ENCODE data around the gene ACR. TPM values are rescaled to one million over a fixed set of nuclear protein-coding genes. Genes with fewer than 3 reads are reported as not detected.
"Not testable (repeated sequence)": the region's sequence is repeated elsewhere in the genome, so short reads cannot be mapped to it uniquely, and the experiment has no call there.

Gene ACR
- total RNA-seq, 3 donors from 2014 or later, result 0.41 to 1.4 (median 0.43) TPM

DNA sequence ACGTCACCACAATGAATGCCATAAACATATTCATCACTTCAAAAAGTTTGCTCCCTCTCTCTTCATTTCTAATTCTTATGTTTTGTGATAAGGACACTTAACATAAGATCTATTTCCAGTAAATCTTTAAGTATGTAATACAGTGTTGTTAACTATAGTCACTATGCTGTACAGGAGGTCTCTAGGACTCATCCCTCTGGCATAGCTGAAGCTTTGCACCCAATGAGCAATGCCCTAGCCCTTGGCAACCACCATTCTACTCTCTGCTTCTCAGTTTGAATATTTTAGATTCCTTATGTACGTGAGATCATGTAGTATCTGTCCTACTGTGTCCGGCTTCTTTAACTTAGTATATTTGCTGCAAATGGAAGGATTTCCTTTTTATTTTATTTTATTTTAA is 26.3 kb downstream of the ACR start:
- intact Hi-C loops (cut with DNase I, micrococcal nuclease); DNase-seq; ATAC-seq; H3K9me3 ChIP-seq; H3K36me3 ChIP-seq (ENCODE audit: low read depth); H3K4me1 ChIP-seq (ENCODE audit: low read depth); H3K4me3 ChIP-seq: not testable (repeated sequence)

- intact Hi-C loops (cut with DNase I, micrococcal nuclease); H3K36me3 ChIP-seq (ENCODE audit: low read depth); H3K9me3 ChIP-seq; H3K4me1 ChIP-seq (ENCODE audit: low read depth); H3K4me3 ChIP-seq: not testable (repeated sequence)
- ATAC-seq, result peak; percentile 86
- peak; percentile 44 to 54 (median 47) for DNase-seq
Measured at GRCh38 chr22:50775132-50775531, 37.1 kb downstream of the ACR start.

GRCh38 chr22:50777631-50778030 is 39.6 kb downstream of the ACR start:
- H3K36me3 ChIP-seq (ENCODE audit: low read depth); H3K4me1 ChIP-seq (ENCODE audit: low read depth); ATAC-seq; H3K4me3 ChIP-seq; H3K9me3 ChIP-seq; intact Hi-C loops (cut with DNase I, micrococcal nuclease); DNase-seq: not testable (repeated sequence)

DNA sequence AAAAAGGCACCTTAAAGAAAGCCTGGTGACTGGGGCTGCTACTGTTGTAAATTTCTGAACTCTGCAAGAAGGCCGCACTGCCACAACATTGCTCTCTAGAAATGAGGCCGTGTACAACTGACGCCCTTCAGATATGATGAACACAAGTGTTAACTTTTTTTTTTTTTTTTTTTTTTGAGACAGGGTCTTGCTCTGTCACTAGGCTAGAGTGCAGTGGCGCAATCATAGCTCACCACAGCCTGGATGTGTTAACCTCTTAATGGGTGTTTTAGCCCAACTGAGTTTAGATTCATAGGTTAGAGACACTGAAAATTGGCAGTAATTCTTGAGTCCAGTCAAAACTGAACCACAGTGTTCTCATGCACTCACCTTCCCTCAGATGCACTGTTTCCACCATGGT is 42.2 kb downstream of the ACR start:
- DNase-seq; ATAC-seq; H3K9me3 ChIP-seq; H3K4me1 ChIP-seq (ENCODE audit: low read depth); intact Hi-C loops (cut with DNase I, micrococcal nuclease); H3K4me3 ChIP-seq; H3K36me3 ChIP-seq (ENCODE audit: low read depth): not testable (repeated sequence)

DNA sequence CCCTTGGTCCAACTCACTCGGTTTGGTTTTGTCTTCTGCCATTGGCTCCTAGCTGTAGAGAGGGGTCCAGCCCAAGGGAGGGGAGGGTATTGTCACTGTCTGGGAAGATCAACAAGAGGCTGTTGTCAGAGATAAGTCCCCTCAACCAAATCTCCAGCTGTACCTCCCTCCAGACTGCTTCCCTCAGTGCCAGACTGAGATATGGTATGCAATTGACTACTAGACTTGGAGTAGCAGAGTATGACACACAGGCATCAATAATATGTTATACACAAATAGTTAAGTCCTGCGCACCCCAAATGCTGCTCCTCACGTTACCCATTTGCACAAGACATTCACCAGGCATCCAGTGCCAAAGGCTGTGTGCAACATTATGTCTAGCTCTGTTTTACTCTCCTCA is 44.2 kb downstream of the ACR start:
- H3K36me3 ChIP-seq (ENCODE audit: low read depth); ATAC-seq; H3K4me3 ChIP-seq; H3K4me1 ChIP-seq (ENCODE audit: low read depth); intact Hi-C loops (cut with DNase I, micrococcal nuclease); DNase-seq; H3K9me3 ChIP-seq: not testable (repeated sequence)

GRCh38 chr22:50783033-50783879 is 45.3 kb downstream of the ACR start, which contains the start of gene RABL2B:
Gene RABL2B, minus strand, starts transcription at chr22:50783636. Its CDS starts 1,342 bp downstream, at chr22:50782294.
- H3K4me3 ChIP-seq; H3K4me1 ChIP-seq (ENCODE audit: low read depth); H3K36me3 ChIP-seq (ENCODE audit: low read depth); intact Hi-C loops (cut with DNase I, micrococcal nuclease); H3K9me3 ChIP-seq: not testable (repeated sequence)
- peak; percentile 91 to 95 (median 95) for DNase-seq
- peak; percentile 99 for ATAC-seq

GRCh38 chr22:50783880-50784276 is 45.9 kb downstream of the ACR start:
- H3K9me3 ChIP-seq; intact Hi-C loops (cut with DNase I, micrococcal nuclease); H3K4me1 ChIP-seq (ENCODE audit: low read depth); H3K4me3 ChIP-seq; H3K36me3 ChIP-seq (ENCODE audit: low read depth): not testable (repeated sequence)
- ATAC-seq (peak; percentile 26), DNase-seq (peak in 2 of 3 donors; percentile 18 to 29)

DNA sequence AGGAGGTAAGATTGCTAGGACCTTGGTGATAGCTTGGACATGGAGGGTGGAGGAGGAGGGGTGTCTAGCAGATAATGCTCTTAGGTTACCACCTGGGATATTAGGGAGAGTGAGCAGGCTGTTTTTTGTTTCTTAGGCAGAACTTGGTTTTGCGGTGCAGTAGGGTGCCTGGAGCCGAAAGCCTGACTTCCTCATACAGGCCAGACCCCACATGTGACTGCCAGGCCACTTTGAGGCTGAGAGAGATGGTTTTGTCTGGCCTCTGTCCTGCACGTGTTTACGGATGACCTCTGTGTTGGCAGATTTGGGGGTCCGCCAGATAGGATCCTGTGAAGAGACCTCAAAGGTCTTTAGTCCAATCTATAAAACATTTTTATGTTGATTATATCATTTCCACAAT is 47.3 kb downstream of the ACR start:
- peak in 1 of 3 donors; percentile 35 for DNase-seq
- H3K36me3 ChIP-seq (ENCODE audit: low read depth); H3K9me3 ChIP-seq; intact Hi-C loops (cut with DNase I, micrococcal nuclease); ATAC-seq; H3K4me1 ChIP-seq (ENCODE audit: low read depth); H3K4me3 ChIP-seq: not testable (repeated sequence)

DNA sequence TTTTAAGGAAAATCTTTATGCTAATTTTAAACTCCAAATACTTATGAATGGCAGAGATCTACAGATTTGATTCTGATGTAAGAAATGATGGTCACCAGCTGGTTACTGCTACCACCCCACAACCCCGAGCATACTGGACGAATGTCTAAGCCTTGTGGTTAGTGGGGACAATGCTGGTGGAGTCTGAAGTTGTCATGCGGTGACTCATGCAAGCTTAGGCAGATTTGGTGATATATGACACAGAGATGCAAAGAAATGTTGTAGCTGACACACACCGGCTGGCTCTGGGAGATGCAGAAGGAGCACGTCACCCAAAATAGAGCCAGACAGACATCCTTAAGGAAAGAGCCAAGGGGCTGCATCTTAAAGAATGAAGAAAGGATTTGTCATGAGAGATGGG is 48.9 kb downstream of the ACR start:
- H3K4me3 ChIP-seq; H3K9me3 ChIP-seq; H3K4me1 ChIP-seq (ENCODE audit: low read depth); DNase-seq; ATAC-seq; H3K36me3 ChIP-seq (ENCODE audit: low read depth); intact Hi-C loops (cut with DNase I, micrococcal nuclease): not testable (repeated sequence)

Other genes with a start within 250 kb of the ACR start
- 10 to 100 TPM; 57.8 to 66.4 (median 60.7) TPM for gene LMF2, start 230.5 kb upstream of the ACR start, total RNA-seq
- 10 to 100 TPM; 32.1 to 41.2 (median 34.0) TPM for gene NCAPH2, start 230.0 kb upstream of the ACR start, total RNA-seq
- 10 to 100 TPM in 1 of 3 donors, 1 to 10 TPM in 1, not detected in 1; 5.4 to 14.6 TPM for gene SCO2, start 212.6 kb upstream of the ACR start, total RNA-seq
- 10 to 100 TPM; 27.7 to 88.7 (median 34.8) TPM for gene TYMP, start 208.2 kb upstream of the ACR start, total RNA-seq
- 1 to 10 TPM in 1 of 3 donors, under 1 TPM in 1, not detected in 1; 0.55 to 1.7 TPM for gene KLHDC7B, start 192.3 kb upstream of the ACR start, total RNA-seq
- gene SYCE3, start 175.3 kb upstream of the ACR start, total RNA-seq, result not detected
- 10 to 100 TPM; 24.5 to 51.6 (median 29.9) TPM for gene CPT1B, start 159.8 kb upstream of the ACR start, total RNA-seq
- gene CHKB, start 155.4 kb upstream of the ACR start, total RNA-seq, result 10 to 100 TPM; 79.9 to 95.0 (median 80.9) TPM
- gene MAPK8IP2, start 137.4 kb upstream of the ACR start, total RNA-seq, result 1 to 10 TPM in 1 of 3 donors, under 1 TPM in 2; 0.63 to 4.2 (median 0.64) TPM
- gene ARSA, start 110.1 kb upstream of the ACR start, total RNA-seq, result 10 to 100 TPM; 64.6 to 87.9 (median 82.2) TPM
- gene SHANK3, start 65.4 kb upstream of the ACR start, total RNA-seq, result 10 to 100 TPM in 1 of 3 donors, 1 to 10 TPM in 2; 3.9 to 14.2 (median 7.1) TPM
- 10 to 100 TPM; 24.8 to 39.5 (median 38.4) TPM for gene RABL2B, start 45.4 kb downstream of the ACR start, total RNA-seq

All from mucosa of descending colon (tissue), 3 donors.